ENCODE data around the gene TSHB.

TSHB gene

DNA sequence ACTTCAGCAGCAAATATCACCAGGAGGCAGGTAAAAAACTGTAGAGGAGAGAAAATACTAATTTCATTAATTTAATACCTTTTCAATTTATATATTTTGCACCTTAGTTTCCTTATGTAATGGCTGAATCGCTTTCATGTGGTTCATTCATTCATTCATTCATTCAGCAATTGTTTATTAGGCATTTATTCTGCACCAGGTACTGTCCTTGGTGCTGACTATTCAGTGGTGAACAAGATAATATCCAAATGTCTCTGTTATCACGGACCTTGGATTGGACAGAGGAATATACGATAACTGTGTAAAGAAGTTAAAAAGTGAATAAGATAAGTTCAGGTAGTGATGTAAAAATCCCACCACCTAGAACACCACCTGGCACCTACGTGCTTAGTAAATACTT, 30.9 kb downstream of the TSHB start:
- DNase-seq (ENCODE audit: low spot score), result no peak

DNA sequence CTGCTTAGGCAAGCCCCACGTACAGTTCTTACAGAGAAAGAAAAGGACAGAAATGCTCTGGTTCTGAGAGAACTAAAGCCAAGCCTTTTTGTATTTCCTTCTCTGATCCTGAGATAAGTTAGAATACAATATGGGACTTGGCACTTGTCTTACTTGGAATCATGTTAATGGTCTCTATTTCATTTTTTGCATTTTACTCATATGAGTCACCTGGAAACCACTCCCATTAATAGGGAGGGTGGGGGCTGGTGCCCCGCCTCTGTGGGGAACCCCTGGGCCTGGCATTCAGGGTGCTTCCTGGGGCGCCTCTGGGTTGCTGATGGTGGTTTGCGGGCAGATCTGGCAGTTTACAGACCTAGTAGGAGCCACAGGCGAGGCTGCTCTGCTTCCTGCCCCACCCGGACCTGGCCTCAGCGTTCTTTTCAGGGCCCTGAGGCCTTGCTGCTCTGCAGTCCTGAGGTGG, 32.9 kb downstream of the TSHB start:
- peak; percentile 46 for DNase-seq (ENCODE audit: low spot score)

DNA sequence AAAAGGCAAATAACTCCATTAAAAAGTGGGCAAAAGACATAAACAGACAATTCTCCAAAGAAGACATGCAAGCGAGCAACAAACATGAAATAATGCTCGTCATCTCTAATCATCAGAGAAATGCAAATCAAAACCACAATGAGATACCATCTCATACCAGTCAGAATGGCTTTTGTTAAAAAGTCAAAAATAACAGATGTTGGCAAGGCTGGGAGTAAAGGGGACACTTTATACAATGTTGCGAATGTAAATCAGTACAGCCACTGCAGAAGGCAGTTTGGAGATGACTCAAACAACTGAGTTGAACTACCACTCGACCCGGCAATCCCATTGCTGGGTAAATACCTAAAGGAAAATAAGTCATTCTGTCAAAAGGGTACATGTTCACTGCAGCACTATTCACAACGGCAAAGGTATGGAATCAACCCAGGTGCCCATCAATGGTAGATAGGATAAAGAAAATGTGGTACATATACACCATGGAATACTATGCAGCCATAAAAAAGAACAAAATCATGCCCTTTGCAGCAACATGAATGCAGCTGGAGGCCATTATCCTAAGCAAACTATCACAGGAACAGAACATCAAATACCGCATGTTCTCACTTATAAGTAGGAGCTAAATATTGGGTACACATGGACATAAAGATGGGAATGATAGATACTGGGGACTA, 33.7 kb downstream of the TSHB start:
- no peak for DNase-seq (ENCODE audit: low spot score)

DNA sequence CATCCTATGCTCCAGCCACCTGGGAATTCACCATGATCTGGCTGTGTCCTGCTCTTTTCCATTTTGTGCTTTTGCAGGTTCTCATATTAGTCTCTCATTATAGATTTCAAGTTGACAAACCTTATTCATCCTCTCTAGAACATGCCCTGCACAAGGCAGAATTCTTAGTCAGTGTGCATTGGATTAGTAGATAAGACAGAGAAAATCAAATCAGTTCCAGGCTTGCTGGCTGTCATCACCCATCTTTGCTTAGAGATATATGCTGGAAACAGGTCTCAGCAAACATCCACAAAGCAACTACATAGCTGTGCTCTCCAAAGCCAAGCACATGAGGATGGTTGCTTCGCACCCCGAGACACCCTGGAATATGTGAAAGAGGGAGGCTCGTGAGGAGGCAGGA, 34.8 kb downstream of the TSHB start:
- no peak for DNase-seq (ENCODE audit: low spot score)

DNA sequence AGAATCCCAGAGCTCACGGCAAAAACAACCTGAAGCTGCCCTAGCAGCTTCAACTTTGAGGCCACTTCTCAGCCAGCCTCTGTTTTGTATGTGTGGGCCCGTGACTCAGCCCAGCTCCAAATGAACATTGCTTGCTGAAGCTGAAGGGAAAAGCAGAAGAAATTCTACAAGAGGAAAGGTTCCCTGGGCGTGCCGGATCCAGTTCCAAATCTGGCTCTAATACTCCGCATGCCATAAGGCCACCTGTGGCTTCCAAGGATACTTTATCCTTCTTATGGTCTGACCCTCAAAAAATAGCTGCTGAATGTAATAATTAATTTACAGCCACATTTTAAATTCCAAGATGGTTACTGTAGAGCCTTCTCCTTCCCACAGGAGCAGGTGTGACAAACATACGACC, 35.4 kb downstream of the TSHB start:
- no peak for DNase-seq (ENCODE audit: low spot score)

DNA sequence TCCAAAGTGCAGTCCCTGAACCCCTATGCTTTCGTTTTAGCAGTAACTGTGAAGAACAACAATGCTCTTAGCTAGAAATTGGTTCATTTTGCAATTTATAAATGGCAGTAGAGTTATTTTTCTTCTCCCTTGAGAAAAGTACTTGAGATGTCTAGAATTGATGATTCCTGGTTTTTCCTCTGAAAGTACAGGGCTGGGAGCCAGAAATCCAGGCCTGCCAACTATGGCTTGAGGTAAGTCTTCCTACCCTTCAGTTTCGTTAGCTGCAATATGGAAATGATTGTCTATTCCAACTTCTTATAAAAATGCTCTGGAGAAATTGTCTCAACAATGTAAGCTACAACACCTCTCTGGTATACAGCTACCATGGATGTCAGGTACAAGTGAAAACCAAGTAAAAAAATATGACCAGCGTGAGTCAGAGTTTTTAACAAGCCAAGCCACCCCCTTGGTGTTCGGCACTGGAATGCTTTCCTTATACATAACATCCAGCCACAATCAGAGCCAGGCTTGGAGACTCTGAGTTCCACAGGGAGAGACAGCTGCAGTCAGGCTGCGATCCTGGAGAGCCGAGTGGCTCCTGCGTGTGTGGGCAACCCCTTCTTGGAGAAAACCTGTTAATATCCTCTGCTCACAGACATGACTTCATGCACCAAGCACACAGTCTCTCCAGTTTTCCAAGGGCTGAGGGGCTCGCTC, 37.7 kb downstream of the TSHB start:
- DNase-seq (ENCODE audit: low spot score), result no peak

DNA sequence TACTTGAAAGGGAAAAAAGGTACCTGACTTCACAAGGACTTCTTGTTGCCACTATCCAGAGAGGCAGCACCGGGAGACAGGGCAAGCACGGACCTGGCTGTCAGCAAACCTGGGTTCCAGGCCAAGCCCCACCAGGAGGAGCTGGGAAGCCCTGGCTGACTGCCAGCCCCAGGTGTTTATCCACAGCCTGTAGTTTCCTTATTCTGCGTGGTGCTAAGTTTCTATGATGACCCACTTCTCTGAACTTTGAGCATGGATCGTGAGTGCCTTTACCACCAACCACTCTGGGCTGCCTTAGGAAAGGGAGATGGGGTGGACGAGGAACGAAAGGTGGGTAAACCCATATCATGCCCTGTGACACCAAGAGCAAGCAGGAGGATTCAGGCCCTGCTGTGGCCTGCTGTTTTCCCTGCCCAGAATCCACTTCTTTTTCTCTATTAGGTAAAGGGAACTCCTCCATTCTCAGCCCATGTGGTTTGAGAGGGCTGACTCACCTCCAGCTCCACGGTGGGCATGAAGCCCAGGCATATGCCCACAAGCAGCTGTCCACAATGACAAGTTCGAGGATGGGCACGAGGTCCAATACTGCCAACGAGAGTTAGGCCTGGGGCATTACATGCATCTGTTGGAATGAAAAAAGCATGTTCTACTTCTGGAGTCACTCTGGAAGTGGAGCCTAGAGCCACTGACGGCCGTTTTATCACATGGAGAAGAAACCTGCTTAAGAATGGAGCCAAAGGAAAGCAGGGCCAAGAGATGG, 39.4 kb downstream of the TSHB start:
- no peak for DNase-seq (ENCODE audit: low spot score)

DNA sequence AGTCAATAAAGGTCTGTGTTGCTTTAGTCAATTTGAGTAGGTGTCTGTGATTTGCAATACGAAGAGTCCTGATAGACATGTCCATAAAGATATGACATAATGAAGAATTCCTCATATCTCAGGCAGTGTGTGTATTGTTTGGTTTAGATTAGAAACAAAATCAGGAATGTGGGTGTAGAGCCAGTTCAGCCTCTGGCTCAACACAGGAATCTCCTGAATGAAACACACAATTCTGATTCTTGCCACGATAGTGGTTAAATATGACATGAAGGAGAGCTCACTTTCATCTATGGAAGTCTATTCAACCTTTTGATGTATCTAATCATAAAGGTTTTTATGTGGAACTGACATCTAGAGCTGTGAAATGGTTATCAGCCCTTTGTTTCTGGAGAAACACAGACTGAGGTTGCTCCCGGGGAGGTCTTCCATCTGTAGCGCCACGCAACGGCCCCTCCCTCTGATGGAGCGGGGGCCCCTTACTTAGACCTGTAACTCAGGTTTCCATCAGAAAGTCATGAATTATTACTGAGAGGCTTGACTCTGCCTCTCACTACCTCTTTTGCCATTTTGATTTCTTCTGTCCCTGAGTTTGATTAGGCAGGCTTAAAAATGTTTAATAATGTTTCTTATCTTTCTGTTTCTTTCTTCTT, 40.2 kb downstream of the TSHB start:
- DNase-seq (ENCODE audit: low spot score), result no peak

DNA sequence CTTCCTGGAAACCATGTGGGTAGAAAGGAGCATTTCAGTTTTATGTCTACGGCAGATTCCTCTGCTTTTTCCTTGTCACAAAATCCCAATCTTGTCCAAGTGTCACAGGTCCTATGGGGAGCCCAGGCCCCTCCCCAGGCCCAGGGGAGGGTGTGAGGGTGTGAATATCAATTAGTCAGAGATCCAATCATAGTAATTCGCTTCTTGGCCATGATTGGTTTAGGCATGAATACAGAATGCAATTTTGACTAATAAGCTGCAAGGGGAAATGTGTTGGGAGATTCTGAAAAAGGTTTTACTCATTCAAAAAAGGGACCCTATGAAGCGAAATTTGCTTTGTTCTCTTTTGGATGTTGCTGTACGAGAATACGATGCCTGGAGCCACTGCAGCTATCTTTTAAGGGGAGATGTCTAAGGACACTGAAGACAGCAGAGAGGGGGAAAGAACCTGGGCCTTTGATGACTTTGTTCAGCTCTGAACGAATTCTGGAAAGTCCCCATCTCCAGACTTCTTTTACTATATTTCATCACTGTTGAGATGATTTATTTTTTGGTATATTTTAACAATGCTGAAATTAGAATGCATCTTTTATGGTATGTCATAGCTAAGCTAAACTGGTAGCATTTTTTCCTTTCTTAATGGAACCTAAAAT, 41.5 kb downstream of the TSHB start:
- DNase-seq (ENCODE audit: low spot score), result no peak

DNA sequence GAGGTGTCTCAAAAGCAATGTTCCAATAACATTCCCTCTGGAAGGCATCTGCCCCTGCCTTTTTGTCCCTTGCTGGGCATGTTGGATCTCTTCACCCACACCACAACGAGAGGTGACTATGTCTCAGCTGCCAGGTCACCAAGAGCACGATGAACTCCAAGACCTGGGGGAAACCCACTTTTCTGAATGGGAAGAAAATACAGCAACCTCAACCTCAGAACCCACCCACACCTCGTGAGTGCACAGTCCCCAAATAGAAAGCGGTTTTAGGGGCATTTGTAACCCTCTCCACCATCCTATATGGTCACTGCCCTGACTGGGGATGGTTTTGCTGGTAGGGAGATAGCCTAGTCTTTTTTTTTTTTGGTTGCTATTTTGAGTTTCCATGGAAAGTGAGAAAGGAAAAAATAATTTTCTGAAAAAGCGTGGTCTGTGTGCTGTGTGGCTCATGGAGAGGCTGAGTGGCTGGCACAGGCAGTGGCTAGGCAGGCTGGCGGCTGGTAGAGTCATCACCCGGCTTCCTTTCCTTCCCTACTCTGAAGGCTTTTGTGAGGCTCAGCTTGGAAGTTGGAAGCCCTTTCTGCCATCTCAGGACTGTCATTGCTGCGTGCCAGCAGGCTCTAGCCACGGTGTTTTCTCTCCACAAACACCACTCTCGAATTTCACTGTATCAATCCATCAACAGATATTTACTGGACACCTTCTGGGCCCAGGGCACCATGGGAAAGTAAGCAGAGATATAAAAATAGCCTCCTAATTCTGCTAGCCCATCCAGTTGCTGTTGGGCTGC, 43.9 kb downstream of the TSHB start:
- no peak for DNase-seq (ENCODE audit: low spot score)

DNA sequence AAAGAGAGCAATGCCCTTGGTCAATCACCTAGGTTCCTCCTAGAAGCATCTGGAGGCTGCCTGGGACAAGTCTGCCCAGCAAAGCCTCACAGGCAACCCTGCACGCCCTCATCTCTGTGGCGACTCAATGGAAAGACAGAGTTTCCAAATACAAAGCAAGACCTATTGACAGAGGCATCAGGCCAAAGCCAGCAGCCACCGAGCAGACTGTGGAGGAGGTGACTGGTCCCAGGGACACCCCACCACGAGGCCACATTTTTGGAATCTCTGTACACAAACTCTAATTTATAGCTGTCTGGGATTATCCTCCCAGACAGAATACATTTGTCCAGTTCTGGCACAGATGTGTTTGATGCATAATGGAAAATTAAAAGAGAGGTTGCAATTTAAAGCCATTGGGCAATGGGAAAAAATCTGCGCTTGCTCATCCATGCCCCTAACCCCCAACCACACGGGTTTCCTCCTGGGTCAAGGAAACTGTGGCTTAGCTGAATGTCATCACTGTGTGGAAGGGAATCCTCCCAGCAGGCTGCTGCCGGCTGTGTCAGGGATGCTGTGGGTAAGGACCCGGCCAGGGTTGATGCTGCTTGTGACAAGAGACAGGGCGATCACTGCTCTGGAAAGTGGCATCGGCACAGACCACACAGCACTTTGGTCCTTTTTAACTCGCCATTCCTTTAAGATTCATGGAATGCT, 45.4 kb downstream of the TSHB start:
- no peak for DNase-seq (ENCODE audit: low spot score)

DNA sequence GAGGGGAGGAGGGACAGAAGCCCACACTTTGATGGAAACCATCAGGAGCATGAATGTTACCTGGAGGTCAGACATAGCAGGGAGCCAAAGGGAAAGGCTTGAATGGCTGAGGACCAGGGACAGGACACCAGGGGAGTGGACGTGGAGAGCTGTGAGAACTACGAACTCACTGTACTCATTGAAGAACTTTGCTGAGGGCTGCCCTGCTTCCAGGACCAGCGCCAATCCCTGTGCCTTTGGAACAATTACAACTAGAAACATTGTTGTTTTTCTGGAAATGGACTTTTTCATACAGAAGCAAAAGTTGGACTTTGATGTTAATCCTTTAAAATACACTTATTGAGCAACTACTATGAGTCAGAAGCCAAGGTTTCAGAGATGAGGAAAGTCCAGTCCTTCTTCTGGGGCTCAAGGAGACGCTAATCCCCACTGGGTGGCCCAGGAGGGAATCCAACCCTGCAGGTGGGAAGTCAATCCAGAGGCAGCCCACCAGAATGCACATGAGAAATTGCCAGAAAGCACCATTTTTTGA, 46.8 kb downstream of the TSHB start:
- no peak for DNase-seq (ENCODE audit: low spot score)

DNA sequence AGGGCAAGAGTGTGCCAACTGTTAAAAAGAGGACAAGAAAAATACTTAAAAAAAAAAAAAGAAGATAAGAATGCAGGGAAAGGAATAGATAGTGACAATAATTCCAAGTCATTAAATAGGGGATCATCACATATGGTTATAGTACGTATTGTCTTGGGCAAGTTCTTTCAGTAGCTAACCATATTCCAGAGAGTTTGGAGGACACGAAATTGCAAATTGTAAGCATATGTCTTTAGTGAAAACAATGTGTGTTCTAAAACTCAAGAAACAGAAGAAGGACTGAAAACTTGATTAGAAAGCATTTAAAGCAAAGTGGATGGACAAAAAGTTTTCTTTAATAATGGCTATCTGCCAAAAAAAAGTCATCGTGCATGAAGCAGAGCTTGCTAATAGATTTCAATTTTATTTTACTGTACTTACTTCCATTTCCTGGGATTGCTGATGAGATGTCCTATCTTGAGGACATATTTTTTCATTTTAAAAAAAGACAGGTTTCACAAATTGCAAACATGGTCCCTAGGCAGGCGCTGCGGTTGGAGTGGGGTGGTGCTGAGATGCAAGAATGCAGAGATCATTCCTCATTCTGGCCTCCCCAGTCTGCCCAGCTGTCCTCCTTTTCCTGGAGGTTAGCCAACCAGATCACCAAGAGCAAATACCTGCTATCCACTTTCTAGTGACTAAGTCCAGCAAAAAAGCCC, 47.8 kb downstream of the TSHB start:
- DNase-seq (ENCODE audit: low spot score), result no peak

DNA sequence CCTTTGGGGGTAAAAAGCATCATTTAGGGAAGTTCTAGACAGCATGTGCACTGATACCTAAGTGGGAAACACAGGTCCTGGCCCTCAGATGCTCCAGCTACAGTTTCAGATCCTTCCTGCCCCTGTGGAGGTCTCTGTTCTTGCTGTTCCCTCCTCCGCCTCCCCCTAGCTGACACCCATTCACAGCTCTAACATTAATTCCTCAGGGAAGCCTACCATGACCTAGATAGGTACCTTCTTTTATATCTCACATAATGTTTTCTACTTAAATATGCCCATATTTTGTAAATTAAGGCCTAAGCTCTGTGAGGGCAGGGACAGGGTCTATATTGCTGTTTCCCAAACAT, 48.3 kb downstream of the TSHB start:
- DNase-seq (ENCODE audit: low spot score), result no peak

DNA sequence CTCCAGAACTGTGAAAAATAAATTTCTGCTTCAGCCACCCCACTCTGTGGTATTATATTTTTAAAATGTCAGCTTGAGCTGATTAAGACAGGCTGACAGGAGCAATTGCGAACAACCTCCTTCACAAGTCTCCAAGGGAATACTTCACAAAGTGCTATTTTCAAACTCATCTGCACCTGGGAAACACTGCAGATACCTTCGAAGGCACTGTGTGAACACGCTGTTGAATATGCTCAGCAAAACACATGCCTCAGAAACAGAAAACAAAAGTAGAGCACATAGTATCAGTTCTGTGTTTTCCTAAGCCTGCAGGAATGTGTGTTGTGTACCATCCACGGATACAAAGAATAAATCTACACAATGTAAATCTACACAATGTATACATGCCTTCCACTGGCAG, 49.1 kb downstream of the TSHB start:
- no peak for DNase-seq (ENCODE audit: low spot score)

DNA sequence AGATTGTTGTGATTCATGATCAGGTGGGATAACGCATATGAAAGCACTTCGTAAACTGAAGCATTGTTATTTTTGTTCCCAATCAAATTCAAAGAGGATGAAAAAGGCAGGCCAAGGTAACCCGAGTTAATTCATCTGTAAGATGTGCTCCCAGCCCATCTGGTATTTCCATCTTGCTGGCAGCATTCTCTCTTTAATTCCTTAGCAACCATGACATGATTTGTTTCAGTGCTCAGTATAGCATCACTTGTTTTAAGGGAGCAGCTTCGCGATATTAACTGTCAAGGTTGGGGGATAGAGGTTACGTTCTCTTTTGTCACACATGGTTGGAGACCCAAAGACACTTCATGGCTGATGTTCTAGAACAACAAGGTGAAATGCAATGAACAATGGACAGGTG, 53.3 kb downstream of the TSHB start:
- DNase-seq (ENCODE audit: low spot score), result no peak

Data from iPS-NIHi11 (cell line).